ENCODE measurements around the gene SDHB. TPM values are rescaled to one million over a fixed set of nuclear protein-coding genes. Genes with fewer than 3 reads are reported as not detected.

The SDHB gene
- total RNA-seq, 6 donors from 2014 or later, result 37.7 to 98.7 (median 74.8) TPM

DNA sequence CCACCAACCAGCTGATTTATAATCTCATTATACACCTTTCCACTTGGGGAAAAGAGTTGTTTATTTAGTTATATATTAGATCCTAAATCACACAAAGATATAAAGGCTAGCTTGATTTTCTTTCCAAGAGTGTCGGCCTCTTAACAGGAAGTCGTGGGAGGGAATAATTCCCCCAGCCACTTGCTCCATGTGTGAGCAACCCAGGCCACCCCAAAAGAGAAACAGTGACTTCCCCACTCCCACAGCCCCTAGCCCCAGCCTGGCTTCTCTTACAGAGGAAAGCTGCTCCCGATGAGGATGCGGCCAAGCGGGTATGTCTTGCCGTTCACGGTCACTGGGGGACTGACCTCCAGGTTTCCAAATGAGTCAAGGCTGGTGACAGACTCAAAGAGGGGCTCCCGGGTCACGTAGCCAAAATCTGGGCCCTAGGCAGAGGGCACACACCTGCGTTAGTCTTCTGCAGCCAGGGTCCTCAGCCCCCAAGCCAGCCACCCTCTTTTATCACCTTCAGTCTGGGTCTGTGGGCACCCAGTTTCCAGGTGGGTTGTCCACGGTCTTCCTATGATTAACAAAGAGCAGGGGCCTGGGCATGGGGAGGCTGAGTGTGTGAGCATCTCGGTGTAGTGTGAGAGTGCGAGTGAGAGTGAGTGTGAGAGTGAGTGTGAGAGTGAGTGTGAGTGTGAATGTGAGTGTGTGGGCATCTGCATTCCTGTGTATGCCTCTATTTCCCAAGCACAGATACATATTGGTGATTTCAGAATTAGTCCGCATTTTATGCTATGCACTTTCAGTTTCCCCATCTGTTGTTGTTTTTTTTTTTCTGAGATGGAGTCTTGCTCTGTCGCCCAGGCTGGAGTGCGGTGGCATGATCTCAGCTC, 25.4 kb upstream of the SDHB start:
- TF ChIP-seq POLR2A (IDR thresholded peaks at IDR 0.05) (no peak), EP300 (IDR thresholded peaks at IDR 0.05) (no peak), CTCF (IDR thresholded peaks at IDR 0.05) (no peak), POLR2AphosphoS5 (IDR thresholded peaks at IDR 0.05) (no peak)
- 78 to 81% methylated on average over 16 of the region's 16 CpGs for WGBS, 2 donors
- no peak for ATAC-seq (ENCODE audit: low FRiP score in 2 of 2)

GRCh38 chr1:17075470-17076255, 21.8 kb upstream of the SDHB start:
- ATAC-seq (ENCODE audit: low FRiP score in 2 of 2) (peak in 1 of 2 donors; percentile 55), DNase-seq (peak in 1 of 2 donors; percentile 46)
- Histone ChIP-seq H3K27me3 (no peaks in the 10 kb centered on the region), H3K36me3 (no peaks in the 10 kb centered on the region), H3K27ac (no peak overlapping the region), H3K9me3 (no peaks in the 10 kb centered on the region), H3K4me1 (no peaks in the 10 kb centered on the region), H3K4me3 (no peak overlapping the region)
- WGBS, 2 donors, result 69 to 77% methylated on average over 14 to 17 of the region's 17 CpGs
- no peak for TF ChIP-seq POLR2A (IDR thresholded peaks at IDR 0.05)
- no peak for TF ChIP-seq EP300 (IDR thresholded peaks at IDR 0.05)
- no peak for TF ChIP-seq POLR2AphosphoS5 (IDR thresholded peaks at IDR 0.05)
- peak in 5 of 6 experiments; percentile 17 to 60 (median 35) for TF ChIP-seq CTCF (IDR thresholded peaks at IDR 0.05)

More for the DNA sequence above, 25.4 kb upstream of the SDHB start:
- no peak for DNase-seq
- H3K9me3 ChIP-seq, result no peaks in the 10 kb centered on the region
- no peak overlapping the region for H3K27ac ChIP-seq
- no peaks in the 10 kb centered on the region for H3K27me3 ChIP-seq
- H3K4me1 ChIP-seq, result peaks cover 0 to 11% (median 0%) of the 10 kb centered on the region in 4 donors
- no peaks in the 10 kb centered on the region for H3K36me3 ChIP-seq
- no peak overlapping the region for H3K4me3 ChIP-seq

GRCh38 chr1:17071794-17072193, 18.0 kb upstream of the SDHB start:
- ATAC-seq (ENCODE audit: low FRiP score in 2 of 2) (no peak), DNase-seq (no peak)
- peaks cover 0 to 3% (median 0%) of the 10 kb centered on the region in 4 donors for H3K4me1 ChIP-seq
- TF ChIP-seq CTCF (IDR thresholded peaks at IDR 0.05), result no peak
- no peak for TF ChIP-seq POLR2AphosphoS5 (IDR thresholded peaks at IDR 0.05)
- TF ChIP-seq EP300 (IDR thresholded peaks at IDR 0.05), result no peak
- TF ChIP-seq POLR2A (IDR thresholded peaks at IDR 0.05), result no peak
- no peaks in the 10 kb centered on the region for H3K27me3 ChIP-seq
- no peak overlapping the region for H3K4me3 ChIP-seq
- H3K9me3 ChIP-seq, result no peaks in the 10 kb centered on the region
- no peaks in the 10 kb centered on the region for H3K36me3 ChIP-seq
- H3K27ac ChIP-seq, result no peak overlapping the region
- WGBS, 2 donors, result 76 to 86% methylated on average over 6 of the region's 6 CpGs

DNA sequence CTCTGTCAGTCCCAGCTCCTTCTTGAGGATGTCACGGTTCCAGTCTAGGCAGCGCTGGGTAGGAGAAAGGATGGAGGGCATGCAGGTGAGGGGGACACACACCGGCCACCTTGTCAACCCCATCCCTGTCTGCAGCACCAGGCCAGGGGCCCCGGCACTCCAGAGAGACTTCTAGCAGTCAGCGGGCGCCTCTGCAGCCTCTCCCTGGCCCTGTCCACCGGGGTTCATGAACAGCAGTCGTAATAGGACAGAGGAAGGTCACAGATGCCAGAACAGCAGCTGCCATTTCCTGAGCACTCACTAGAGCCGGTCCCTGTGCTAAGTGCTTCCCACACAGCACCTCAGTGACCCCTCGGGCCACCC, 16.3 kb upstream of the SDHB start:
- DNase-seq (no peak), ATAC-seq (ENCODE audit: low FRiP score in 2 of 2) (no peak)
- Histone ChIP-seq H3K9me3 (peaks cover 0 to 3% (median under 1%) of the 10 kb centered on the region in 4 donors), H3K4me1 (peaks cover 0 to 3% (median 1%) of the 10 kb centered on the region in 4 donors), H3K27ac (no peak overlapping the region), H3K36me3 (no peaks in the 10 kb centered on the region), H3K4me3 (no peak overlapping the region), H3K27me3 (no peaks in the 10 kb centered on the region)
- 46 to 64% methylated on average over 3 to 10 of the region's 10 CpGs for WGBS, 2 donors
- TF ChIP-seq EP300 (IDR thresholded peaks at IDR 0.05) (no peak), CTCF (IDR thresholded peaks at IDR 0.05) (no peak), POLR2AphosphoS5 (IDR thresholded peaks at IDR 0.05) (no peak), POLR2A (IDR thresholded peaks at IDR 0.05) (no peak)

Measured in upper lobe of left lung (tissue), 6 donors.